PC-9 (cell line): ENCODE results near the gene SPINK2. TPM values are rescaled to one million over a fixed set of nuclear protein-coding genes. Genes with fewer than 3 reads are reported as not detected.

Source experiments
- BruUV-seq: library from RNA; stranded (reverse); fragments of 400-500 nt; replicated peaks from 2 replicates; lab custom pipeline; 2021; lab: Mats Ljungman, UMichigan
- CTCF ChIA-PET: fragments of 300-600 bp; sonication (Branson Sonifier 250); formaldehyde crosslinking; loops from one replicate; lab custom pipeline; 2022; ENCODE audit warnings: antibody characterized with exemption; lab: Charles Lee
- POLR2A ChIA-PET: fragments of 300-600 bp; sonication (Branson Sonifier 250); formaldehyde crosslinking; loops from one replicate; lab custom pipeline; 2022; ENCODE audit warnings: antibody characterized with exemption; ENCODE audit not compliant: unreplicated experiment; lab: Charles Lee
- DNase-seq, 2 experiments: peaks; one replicate each; pipeline versions ENCODE4 v3.0.0 to v3.0.0-alpha.2; 2015 to 2022; ENCODE audit warnings: mixed read lengths in 1 of 2
- H2AFZ ChIP-seq: fragments of 200-600 bp; sonication (generic); 2 replicates; pipeline ENCODE4 v1.8.1; 2017; ENCODE audit warnings: antibody characterized with exemption
- H3F3A ChIP-seq: fragments of 200-600 bp; sonication (generic); 2 replicates; pipeline ENCODE4 v1.8.1; 2017; ENCODE audit warnings: antibody characterized with exemption, mild to moderate bottlenecking, low read depth; ENCODE audit not compliant: insufficient read depth
- H3K27ac ChIP-seq: fragments of 200-600 bp; sonication (generic); 2 replicates; pipeline ENCODE4 v1.6.1; 2016; ENCODE audit warnings: mixed run types
- H3K27me3 ChIP-seq: fragments of 200-600 bp; sonication (generic); 2 replicates; pipeline ENCODE4 v1.6.1; 2016; ENCODE audit warnings: low read depth, mixed run types; ENCODE audit not compliant: insufficient read depth
- H3K36me3 ChIP-seq: fragments of 200-600 bp; sonication (generic); 2 replicates; pipeline ENCODE4 v1.6.1; 2016; ENCODE audit warnings: low read depth, mixed run types
- H3K4me1 ChIP-seq: fragments of 200-600 bp; sonication (generic); replicated peaks from 2 replicates; pipeline ENCODE4 v1.6.1; 2016; ENCODE audit warnings: mixed run types; ENCODE audit not compliant: insufficient read depth
- H3K4me2 ChIP-seq: fragments of 200-600 bp; sonication (generic); 2 replicates; pipeline ENCODE4 v1.6.1; 2017; ENCODE audit warnings: mixed run types
- H3K4me3 ChIP-seq: fragments of 200-600 bp; sonication (generic); 2 replicates; pipeline ENCODE4 v1.6.1; 2016; ENCODE audit warnings: mixed run types
- H3K79me2 ChIP-seq: fragments of 200-600 bp; sonication (generic); 2 replicates; pipeline ENCODE4 v1.6.1; 2017; ENCODE audit warnings: low read depth, mixed run types
- H3K9me2 ChIP-seq: fragments of 200-600 bp; sonication (generic); 2 replicates; pipeline ENCODE4 v1.8.1; 2017; ENCODE audit warnings: mild to moderate bottlenecking; ENCODE audit not compliant: insufficient read depth
- H3K9me3 ChIP-seq: fragments of 200-600 bp; sonication (generic); 2 replicates; pipeline ENCODE4 v1.8.1; 2016; ENCODE audit warnings: low read depth; ENCODE audit not compliant: insufficient read depth
- H4K20me1 ChIP-seq: fragments of 200-600 bp; sonication (generic); 2 replicates; pipeline ENCODE4 v1.8.1; 2017; ENCODE audit not compliant: insufficient read depth
- CTCF ChIP-seq: fragments of 200-600 bp; sonication (generic); conservative IDR thresholded peaks from 2 replicates; pipeline ENCODE4 v1.6.1; 2017; ENCODE audit warnings: mixed run types, antibody characterized with exemption, mild to moderate bottlenecking, moderate library complexity
- EZH2 ChIP-seq: fragments of 200-600 bp; sonication (generic); IDR thresholded peaks from 2 replicates; pipeline ENCODE4 v1.8.0; 2017; ENCODE audit warnings: antibody characterized with exemption, low read depth
- intact Hi-C: fragments of 100-400 bp; cut with micrococcal nuclease; formaldehyde crosslinking; loops from one replicate; pipeline ENCODE4 v1.10.0; 2022; ENCODE audit not compliant: unreplicated experiment
- total RNA-seq: library from RNA; stranded (reverse); gene quantifications from 2 replicates; pipeline ENCODE4 v1.2.3, GENCODE V29; 2021

The SPINK2 gene
- total RNA-seq, 1 experiment from 2014 or later = not detected

- Histone ChIP-seq H3K36me3 (no peaks in the 10 kb centered on the region), H3K4me3 (no peak overlapping the region), H3F3A (no peaks in the 10 kb centered on the region), H4K20me1 (no peaks in the 10 kb centered on the region), H3K9me2 (no peaks in the 10 kb centered on the region), H3K27ac (no peak overlapping the region), H2AFZ (no peak overlapping the region), H3K4me1 (no peaks in the 10 kb centered on the region), H3K9me3 (no peaks in the 10 kb centered on the region), H3K4me2 (no peak overlapping the region), H3K27me3 (no peaks in the 10 kb centered on the region), H3K79me2 (no peaks in the 10 kb centered on the region)
- peak in 1 of 2 experiments; percentile 23 for DNase-seq
- ChIA-PET POLR2A (no interaction called here), CTCF (interaction anchor here (0.6 kb wide), 1 partner anchor 116 kb away, joined by 3 read pairs; the partner anchor contains the start of gene NOA1)
- intact Hi-C loops = no loop called here
- TF ChIP-seq EZH2 (no peak), CTCF (no peak)
- BruUV-seq = no TSS peak
Observed at GRCh38 chr4:56861360-56861759, 39.9 kb upstream of the SPINK2 start.

GRCh38 chr4:56860781-56861180, 39.3 kb upstream of the SPINK2 start:
- no peak for DNase-seq
- Histone ChIP-seq H3K4me3 (no peak overlapping the region), H3K9me3 (no peaks in the 10 kb centered on the region), H3K4me2 (no peak overlapping the region), H2AFZ (no peak overlapping the region), H3K36me3 (no peaks in the 10 kb centered on the region), H3K27me3 (no peaks in the 10 kb centered on the region), H3K27ac (no peak overlapping the region), H3K9me2 (no peaks in the 10 kb centered on the region), H3F3A (no peaks in the 10 kb centered on the region), H3K79me2 (no peaks in the 10 kb centered on the region), H3K4me1 (no peaks in the 10 kb centered on the region), H4K20me1 (no peaks in the 10 kb centered on the region)
- BruUV-seq = no TSS peak
- intact Hi-C loops = no loop called here
- TF ChIP-seq EZH2 (no peak), CTCF (no peak)
- ChIA-PET POLR2A (no interaction called here), CTCF (interaction anchor here (0.6 kb wide), 1 partner anchor 117 kb away, joined by 3 read pairs; the partner anchor contains the start of gene NOA1)

- Histone ChIP-seq H3K27ac (no peak overlapping the region), H3K4me1 (no peaks in the 10 kb centered on the region), H4K20me1 (no peaks in the 10 kb centered on the region), H3K9me2 (no peaks in the 10 kb centered on the region), H2AFZ (no peak overlapping the region), H3F3A (no peaks in the 10 kb centered on the region), H3K4me2 (no peak overlapping the region), H3K9me3 (no peaks in the 10 kb centered on the region), H3K36me3 (no peaks in the 10 kb centered on the region), H3K27me3 (no peaks in the 10 kb centered on the region), H3K4me3 (no peak overlapping the region), H3K79me2 (no peaks in the 10 kb centered on the region)
- TF ChIP-seq EZH2 = no peak
- no peak for TF ChIP-seq CTCF
- ChIA-PET CTCF (no interaction called here), POLR2A (no interaction called here)
- no peak for DNase-seq
- intact Hi-C loops = no loop called here
- BruUV-seq = no TSS peak
Observed at GRCh38 chr4:56859841-56860240, 38.3 kb upstream of the SPINK2 start.
